AG04450 (cell line): ENCODE results near the gene RSU1. TPM values are rescaled to one million over a fixed set of nuclear protein-coding genes. Genes with fewer than 3 reads are reported as not detected.

Source experiments
- CTCF ChIA-PET: fragments of 300-600, 350-600 bp; formaldehyde crosslinking; extraction: SDS; loops from one replicate; lab custom pipeline; 2022; ENCODE audit warnings: antibody characterized with exemption, inconsistent platforms; lab: Charles Lee
- POLR2A ChIA-PET: fragments of 350-600 bp; formaldehyde crosslinking; extraction: SDS; loops from one replicate; lab custom pipeline; 2021; ENCODE audit warnings: antibody characterized with exemption, inconsistent platforms; lab: Yijun Ruan, JAX
- DNase-seq: peaks from one replicate; pipeline ENCODE4 v3.0.0-alpha.2; 2011; ENCODE audit warnings: low read depth, low spot score
- H3K27ac ChIP-seq: one replicate; pipeline ENCODE4 v1.5.1; 2012; ENCODE audit warnings: low read depth, low read length, control low read depth
- H3K27me3 ChIP-seq: one replicate; pipeline ENCODE4 v1.6.0; 2012; ENCODE audit warnings: low read length; ENCODE audit not compliant: control insufficient read depth, insufficient read depth
- H3K4me3 ChIP-seq: 2 replicates; pipeline ENCODE4 v1.5.1; 2011; ENCODE audit warnings: mild to moderate bottlenecking, low read depth, low read length, control low read depth
- H3K9me3 ChIP-seq: 2 replicates; pipeline ENCODE4 v1.5.1; 2012; ENCODE audit warnings: low read length; ENCODE audit not compliant: control insufficient read depth, insufficient read depth
- polyA plus RNA-seq: library from polyadenylated mRNA; depleted of rRNA; stranded (reverse); fragments of >200 nt; gene quantifications from 2 replicates; pipeline ENCODE4 v1.2.3, GENCODE V29; 2011
- TF ChIP-seq, protein P1 (sequence below): IDR thresholded peaks from 2 replicates; pipeline ENCODE4 v1.5.1; 2011; ENCODE audit warnings: low read depth, low read length, control low read depth, inconsistent platforms

Gene RSU1
- polyA plus RNA-seq, 1 experiment: 229 TPM

DNA sequence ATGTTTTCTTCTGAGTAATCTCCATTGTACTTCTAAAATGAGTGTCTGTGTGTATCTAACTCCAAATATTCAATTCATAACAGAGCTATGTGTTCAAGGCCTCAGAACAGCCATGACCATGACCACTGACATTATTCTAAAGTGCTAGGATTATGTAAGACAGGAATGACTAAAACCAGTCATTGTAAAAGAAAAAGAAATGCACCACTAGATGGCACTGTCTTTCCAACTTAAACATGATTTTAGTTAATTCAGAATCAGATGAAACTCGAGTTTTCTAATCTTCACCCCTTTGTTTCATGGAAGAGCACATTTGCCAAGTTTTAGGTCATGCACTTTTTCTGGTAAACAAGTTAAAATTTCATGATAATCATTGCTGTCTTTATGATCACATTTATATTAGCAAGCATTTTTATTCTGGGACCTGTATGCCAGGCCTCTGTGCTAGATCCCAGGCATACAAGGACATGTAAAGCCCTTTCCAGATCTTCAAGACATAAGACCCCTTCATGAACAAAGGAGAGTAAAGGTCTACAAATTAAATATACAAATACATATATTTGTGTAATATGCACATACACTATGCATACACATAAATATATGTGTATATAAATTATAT, 26.1 kb upstream of the RSU1 start:
- Histone ChIP-seq H3K27me3 (no peaks in the 10 kb centered on the region), H3K4me3 (no peak overlapping the region), H3K27ac (no peak overlapping the region), H3K9me3 (no peaks in the 10 kb centered on the region)
- CTCF ChIA-PET: interaction anchor here (0.5 to 2.3 kb wide), 17 partner anchors 9 to 590 kb away, joined by 3 to 32 read pairs (median 4); no protein-coding TSS in a partner anchor
- TF ChIP-seq, protein P1, sequence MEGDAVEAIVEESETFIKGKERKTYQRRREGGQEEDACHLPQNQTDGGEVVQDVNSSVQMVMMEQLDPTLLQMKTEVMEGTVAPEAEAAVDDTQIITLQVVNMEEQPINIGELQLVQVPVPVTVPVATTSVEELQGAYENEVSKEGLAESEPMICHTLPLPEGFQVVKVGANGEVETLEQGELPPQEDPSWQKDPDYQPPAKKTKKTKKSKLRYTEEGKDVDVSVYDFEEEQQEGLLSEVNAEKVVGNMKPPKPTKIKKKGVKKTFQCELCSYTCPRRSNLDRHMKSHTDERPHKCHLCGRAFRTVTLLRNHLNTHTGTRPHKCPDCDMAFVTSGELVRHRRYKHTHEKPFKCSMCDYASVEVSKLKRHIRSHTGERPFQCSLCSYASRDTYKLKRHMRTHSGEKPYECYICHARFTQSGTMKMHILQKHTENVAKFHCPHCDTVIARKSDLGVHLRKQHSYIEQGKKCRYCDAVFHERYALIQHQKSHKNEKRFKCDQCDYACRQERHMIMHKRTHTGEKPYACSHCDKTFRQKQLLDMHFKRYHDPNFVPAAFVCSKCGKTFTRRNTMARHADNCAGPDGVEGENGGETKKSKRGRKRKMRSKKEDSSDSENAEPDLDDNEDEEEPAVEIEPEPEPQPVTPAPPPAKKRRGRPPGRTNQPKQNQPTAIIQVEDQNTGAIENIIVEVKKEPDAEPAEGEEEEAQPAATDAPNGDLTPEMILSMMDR: peak; percentile 53
- POLR2A ChIA-PET: no interaction called here
- peak; percentile 52 for DNase-seq

DNA sequence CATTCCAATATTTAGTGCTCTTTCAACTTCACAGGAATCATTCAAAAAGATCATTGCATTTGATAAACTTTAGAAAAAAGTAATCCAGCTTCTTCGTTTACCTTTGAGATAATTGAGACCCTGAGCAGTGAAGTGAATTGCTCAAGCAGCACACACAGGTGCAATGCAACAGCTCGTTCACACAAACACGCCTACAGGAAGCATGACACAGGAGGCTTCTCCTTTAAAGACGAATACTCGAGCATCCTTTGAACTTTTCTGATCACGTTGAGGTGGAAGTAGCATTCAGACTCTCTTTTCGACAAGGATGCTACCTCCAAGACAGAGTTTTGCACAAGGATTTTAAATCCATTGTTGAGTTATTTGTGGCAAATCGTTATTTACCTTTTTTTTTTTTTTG, 18.0 kb upstream of the RSU1 start:
- Histone ChIP-seq H3K4me3 (no peak overlapping the region), H3K27ac (no peak overlapping the region), H3K27me3 (no peaks in the 10 kb centered on the region), H3K9me3 (no peaks in the 10 kb centered on the region)
- TF ChIP-seq, protein P1: no peak
- POLR2A ChIA-PET: no interaction called here
- CTCF ChIA-PET: interaction anchor here (1.5 kb wide), 1 partner anchor 574 kb away, joined by 4 read pairs; no protein-coding TSS in a partner anchor
- DNase-seq: no peak

DNA sequence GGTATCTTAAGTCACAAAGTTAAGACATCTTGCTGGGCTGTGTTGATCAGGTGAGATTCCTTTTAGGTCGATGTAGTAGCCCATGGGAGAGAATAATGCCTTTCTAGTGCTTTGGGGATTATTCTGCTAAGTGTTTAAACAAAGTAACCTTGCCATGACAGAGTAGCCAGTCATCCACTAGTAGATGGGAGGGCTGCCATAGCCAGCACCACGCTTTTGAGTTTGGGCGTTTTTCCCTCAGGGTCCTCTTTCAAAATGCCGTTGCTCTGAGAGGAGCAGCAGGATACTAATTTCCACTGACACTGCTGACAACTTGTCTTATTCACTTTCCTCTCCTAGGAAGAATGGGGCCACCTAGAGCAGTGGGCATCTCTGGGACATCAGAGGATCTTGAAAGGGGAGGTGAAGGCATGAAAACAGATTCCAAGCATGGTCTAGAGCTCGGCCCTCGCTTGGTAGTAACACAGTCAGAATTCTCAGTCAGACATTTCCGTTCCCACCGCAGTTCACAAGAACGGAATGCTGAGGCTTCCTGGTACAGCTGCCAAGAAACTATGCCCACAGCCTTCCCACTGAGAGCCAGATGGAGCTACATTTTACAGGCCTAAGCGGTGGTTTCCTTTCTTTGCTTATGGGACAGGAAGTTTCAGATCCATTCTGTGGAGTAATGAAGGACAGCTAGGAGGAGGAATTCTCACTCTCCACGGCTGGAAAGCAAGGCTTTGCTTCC, 15.3 kb upstream of the RSU1 start:
- CTCF ChIA-PET: interaction anchor here (0.6 to 2.4 kb wide), 2 partner anchors 10 to 12 kb away, joined by 3 to 11 read pairs; no protein-coding TSS in a partner anchor
- POLR2A ChIA-PET: no interaction called here
- peak; percentile 63 for DNase-seq
- no peaks in the 10 kb centered on the region for H3K9me3 ChIP-seq
- H3K27me3 ChIP-seq: no peaks in the 10 kb centered on the region
- no peak overlapping the region for H3K4me3 ChIP-seq
- H3K27ac ChIP-seq: peak overlapping the region; percentile 65
- TF ChIP-seq, protein P1: no peak

DNA sequence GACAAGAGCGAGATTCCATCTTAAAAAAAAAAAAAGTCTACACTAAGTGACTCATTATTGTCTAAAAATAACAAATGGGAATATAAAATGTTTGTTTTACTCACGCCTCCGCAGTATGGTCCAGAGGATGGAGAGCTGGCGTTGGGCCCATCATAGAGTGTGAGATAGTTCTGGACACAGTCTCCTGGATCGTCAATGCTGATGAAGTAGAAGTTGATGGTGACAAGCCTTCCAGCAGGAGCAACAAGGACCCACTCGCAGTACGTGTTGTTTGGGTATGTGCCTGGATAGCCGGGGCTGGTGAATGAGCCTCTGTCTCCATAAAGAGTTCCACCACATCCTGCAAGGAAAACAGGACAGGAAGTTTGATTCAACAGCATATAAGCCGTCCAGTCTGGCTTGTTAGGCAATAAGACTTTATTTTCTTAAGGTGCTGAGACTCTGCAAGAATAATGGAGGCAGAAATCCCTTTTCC, 11.5 kb upstream of the RSU1 start:
- Histone ChIP-seq H3K9me3 (no peaks in the 10 kb centered on the region), H3K4me3 (peak overlapping the region; percentile 21; the same call in 1 of the 2 replicates), H3K27me3 (no peaks in the 10 kb centered on the region), H3K27ac (no peak overlapping the region)
- no peak for DNase-seq
- CTCF ChIA-PET: interaction anchor here (0.6 to 2.2 kb wide), 10 partner anchors 8 to 610 kb away, joined by 3 to 15 read pairs (median 4); no protein-coding TSS in a partner anchor
- POLR2A ChIA-PET: interaction anchor here (0.7 kb wide), 1 partner anchor 15 kb away, joined by 3 read pairs; no protein-coding TSS in a partner anchor
- TF ChIP-seq, protein P1: no peak
